ENCODE data around the gene TRPM4.

TRPM4 gene

GRCh38 chr19:49149652-49150105 lies 7.9 kb upstream of the TRPM4 start (continued):
- TF ChIP-seq ZBTB11 (tag by site-specific recombination; conservative IDR thresholded peaks at IDR 0.05; ENCODE audit: low read depth) (peak; percentile 69; the same call in 1 of the 2 replicates), ZBTB17 (tag by site-specific recombination; IDR thresholded peaks at IDR 0.05) (peak; percentile 86), ZXDB (tag by site-specific recombination; IDR thresholded peaks at IDR 0.05) (peak; percentile 64), ZNF518A (tag by site-specific recombination; conservative IDR thresholded peaks at IDR 0.05; ENCODE audit: low read depth) (no peak), ZNF302 (tag by site-specific recombination; IDR thresholded peaks at IDR 0.05; ENCODE audit: low read depth) (no peak), ZEB2 (tag by site-specific recombination; IDR thresholded peaks at IDR 0.05) (peak; percentile 38; the same call in 1 of the 2 replicates), PRDM10 (tag by site-specific recombination; IDR thresholded peaks at IDR 0.05) (peak; percentile 99), ZSCAN5A (tag by site-specific recombination; IDR thresholded peaks at IDR 0.05) (0 out of 2 replicates have a peak, but pooled peaks have one; percentile 40), ZNF600 (tag by site-specific recombination; IDR thresholded peaks at IDR 0.05) (peak; percentile 88), ZNF610 (tag by site-specific recombination; IDR thresholded peaks at IDR 0.05; ENCODE audit: borderline replicate concordance) (peak; percentile 76), ZNF660 (tag by site-specific recombination; IDR thresholded peaks at IDR 0.05) (peak; percentile 30; the same call in 1 of the 2 replicates), KLF8 (tag by site-specific recombination; IDR thresholded peaks at IDR 0.05) (0 out of 2 replicates have a peak, but pooled peaks have one; percentile 33), ZBTB20 (tag by site-specific recombination; IDR thresholded peaks at IDR 0.05) (peak; percentile 81), REST (tag by site-specific recombination; IDR thresholded peaks at IDR 0.05) (0 out of 2 replicates have a peak, but pooled peaks have one; percentile 1), ZNF138 (tag by site-specific recombination; IDR thresholded peaks at IDR 0.05; ENCODE audit: borderline replicate concordance) (no peak), WT1 (tag by site-specific recombination; IDR thresholded peaks at IDR 0.05) (peak; percentile 18; the same call in 1 of the 2 replicates)

Measured in HEK293 (cell line).